SHP77 treated with DMSO at 0.1 percent for 48 hours (cell line): ENCODE data around the gene ABHD10.
A peak's percentile ranks its signal among the peaks of the same experiment; 100 is the strongest.

ENCODE experiments used
- DNase-seq: peaks from one replicate; lab custom pipeline; 2025; lab: John Stamatoyannopoulos, UW

ABHD10 gene

DNA sequence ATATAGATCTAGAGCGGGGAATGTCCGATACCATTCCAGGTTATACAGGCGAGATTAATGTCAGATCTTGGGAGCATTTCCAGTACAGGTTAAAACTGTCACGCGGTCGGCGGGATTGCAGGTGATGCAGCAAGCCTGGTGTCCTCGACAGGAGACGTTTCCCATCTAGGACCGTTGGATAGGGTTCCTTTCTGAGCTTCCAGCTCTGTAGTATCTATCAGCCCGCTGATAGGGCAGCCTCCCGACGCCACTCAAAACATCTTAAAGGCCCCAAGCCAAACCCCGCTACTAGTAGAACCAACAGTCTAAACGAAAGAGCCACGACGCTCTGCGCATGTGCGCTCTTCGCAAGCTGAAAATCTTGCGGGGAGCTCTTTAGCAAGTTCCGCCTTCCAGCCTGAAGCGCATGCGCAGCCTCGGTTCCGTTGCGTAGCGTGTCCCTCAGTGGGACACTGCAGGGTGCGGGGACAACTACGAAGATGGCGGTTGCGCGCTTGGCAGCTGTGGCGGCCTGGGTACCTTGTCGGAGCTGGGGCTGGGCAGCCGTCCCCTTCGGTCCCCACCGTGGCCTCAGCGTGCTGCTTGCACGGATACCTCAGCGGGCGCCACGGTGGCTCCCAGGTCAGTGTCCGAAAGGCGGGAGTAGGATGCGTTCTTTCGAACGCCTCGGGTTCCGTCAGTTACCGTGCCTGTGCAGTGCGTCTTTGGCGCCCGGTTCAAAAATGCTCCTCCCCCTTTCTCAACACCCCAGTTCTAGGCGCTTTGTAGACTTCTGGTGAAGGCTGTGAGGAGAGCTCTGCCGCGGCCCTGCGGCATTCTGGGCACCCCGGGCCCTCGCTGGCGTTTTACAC, at the start of gene ABHD10:
ABHD10 (plus strand) TSS at position 444 of the 851 bp plus-strand sequence; CDS start at position 480, 36 bp downstream.
- peak; percentile 97 for DNase-seq

DNA sequence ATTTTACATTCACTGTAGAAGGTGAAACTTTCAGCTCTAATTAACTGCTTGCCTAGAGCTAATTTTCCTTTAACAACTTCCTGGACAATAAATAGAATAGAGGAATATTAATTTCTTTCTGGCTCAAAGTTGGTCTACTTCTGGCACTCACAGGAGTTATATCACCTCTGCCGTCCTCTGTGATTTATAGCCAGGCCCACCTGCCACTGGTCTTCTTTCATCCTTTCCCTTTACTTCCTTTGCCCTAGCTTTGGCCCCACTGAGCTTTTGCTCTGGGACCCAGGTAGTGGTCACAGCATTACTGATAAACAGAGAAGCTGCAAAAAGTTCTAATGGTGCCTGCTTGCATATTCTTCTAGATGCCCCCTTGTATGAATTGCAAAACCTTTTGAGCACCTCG, 49.3 kb upstream of the ABHD10 start:
- no peak for DNase-seq

DNA sequence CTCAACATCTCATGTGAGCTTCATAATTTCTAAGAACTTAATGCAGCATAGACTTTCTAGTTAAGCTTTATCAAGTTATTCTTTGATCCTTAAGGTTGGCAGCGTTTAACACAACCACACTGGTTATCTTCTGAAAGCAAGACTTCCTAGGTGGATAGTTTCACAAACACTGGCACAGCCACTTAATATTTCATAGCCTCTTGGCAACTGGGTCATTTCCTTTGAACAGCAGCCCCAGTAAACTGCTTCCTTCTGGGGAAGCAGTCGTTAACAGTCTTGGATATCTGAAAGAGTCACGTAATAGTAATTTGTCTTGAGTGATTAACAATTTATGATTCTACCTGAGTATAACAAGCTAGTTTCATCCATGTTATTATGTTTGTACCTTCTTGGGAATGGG, 45.9 kb upstream of the ABHD10 start:
- DNase-seq, result no peak

DNA sequence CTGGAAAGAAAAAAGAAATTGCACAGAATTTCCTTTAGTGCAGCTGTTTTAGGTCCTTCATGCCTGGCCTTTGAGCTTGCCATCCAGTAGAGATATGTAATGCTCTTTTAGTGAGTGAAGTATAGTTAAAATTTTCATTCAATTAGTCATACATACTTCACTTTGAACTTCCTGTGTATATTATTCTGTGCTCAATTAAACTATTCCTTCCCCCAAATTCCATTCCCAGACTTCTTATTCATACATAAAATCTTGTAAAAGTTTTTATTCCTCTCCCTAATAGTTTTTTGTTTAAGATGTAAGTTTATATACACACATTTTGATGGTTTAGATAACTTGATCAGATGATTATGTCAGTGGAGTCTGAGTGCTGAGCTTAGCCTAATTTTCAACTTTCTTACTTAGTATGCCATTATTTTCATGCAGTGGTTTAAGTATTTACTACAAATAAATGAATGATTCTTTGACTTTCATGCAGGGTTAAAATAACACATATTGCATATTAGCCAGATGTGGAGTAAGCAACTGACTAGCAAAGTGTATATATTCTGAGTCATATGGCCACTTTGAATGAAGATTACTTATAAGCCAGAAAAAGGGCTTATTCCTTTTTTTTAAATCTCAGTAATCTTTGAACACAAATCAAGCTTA, 42.5 kb upstream of the ABHD10 start:
- no peak for DNase-seq

DNA sequence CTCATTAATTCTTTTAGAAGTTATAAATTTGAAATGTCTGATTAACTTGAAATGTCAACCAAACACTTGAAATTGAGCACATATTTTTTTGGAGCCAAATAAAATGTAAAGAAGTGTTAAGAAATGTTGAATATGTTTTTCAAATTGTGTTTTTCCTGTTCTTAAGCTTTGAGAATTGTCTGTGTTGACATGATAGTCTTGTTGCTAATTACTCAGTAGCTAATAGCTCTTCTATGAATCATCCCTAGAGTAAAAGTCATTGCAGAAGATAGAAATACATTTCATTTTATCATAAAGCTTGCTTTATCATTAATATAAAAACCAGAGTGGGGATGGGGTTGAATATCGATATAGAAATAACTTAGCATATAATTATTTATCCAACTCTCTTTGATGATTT, 41.9 kb upstream of the ABHD10 start:
- DNase-seq, result no peak

DNA sequence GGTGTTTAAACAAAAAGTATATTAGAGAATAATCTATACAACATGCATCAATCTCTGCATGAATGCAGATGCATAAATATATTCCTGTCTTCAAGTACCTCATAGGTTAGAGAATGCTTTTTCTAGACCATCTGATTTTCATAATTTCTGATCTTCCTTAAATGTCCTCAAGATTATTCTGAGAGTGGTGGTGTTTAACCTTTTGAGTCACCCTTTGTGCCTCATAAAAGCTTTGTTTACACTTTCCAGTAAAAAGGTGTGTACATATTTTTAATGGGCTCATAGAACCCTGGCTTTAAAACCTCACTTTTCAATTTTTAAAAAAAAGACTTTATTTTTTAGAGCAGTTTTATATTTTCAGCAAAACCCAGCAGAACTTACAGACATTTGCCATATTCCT, 41.0 kb upstream of the ABHD10 start:
- no peak for DNase-seq

DNA sequence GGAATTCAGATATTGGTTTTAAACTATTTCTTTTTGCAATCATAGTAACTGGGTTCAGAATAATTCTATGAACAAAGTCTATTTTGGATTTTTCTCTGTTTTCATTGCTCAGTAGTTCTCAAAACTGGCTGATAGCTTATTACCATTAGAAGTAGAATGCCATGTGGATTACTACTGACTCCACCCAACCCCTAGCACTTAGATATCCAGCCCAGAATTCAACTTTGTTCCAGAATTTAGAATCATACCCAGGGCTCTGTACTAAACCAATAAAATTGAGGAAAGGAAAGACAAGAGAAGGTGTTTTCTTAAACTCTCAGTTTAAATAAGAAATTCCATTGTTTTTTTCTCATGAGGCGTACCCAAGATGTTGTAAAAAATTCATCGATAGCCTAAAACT, 39.0 kb upstream of the ABHD10 start:
- DNase-seq, result no peak

DNA sequence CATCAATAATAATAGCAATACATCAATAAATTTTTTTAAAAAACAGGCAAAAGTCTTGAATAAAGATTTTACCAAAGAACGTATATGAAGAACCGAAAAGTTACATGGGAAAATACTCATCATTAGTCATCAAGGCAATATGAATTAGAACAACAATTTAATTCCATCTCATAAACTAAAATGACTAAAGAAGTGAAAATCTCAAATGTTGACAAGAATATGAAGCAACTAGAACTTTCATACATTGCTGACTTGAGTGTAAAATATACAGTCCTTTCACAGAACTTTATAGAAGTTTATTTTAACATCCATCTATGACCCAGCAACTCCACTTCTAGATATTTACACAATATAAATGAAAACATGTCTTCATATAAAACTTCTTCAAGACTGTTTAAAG, 35.3 kb upstream of the ABHD10 start:
- DNase-seq, result no peak

DNA sequence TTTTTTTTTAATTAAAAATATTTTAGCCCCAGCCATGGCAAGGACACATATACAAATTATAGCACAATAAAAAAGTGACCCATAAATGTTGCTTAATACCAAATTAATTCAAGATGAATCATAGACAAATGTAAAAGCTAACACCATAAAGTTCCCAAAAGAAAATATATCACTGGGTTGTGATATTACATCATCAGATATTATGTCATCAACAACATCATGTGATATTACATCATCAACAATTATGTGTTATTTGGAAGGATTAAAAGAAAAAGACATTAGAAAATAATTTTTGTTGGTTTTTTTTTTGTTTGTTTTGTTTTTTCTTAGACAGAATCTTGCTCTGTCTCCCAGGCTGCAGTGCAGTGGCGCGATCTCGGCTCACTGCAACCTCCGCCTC, 34.5 kb upstream of the ABHD10 start:
- DNase-seq, result no peak

DNA sequence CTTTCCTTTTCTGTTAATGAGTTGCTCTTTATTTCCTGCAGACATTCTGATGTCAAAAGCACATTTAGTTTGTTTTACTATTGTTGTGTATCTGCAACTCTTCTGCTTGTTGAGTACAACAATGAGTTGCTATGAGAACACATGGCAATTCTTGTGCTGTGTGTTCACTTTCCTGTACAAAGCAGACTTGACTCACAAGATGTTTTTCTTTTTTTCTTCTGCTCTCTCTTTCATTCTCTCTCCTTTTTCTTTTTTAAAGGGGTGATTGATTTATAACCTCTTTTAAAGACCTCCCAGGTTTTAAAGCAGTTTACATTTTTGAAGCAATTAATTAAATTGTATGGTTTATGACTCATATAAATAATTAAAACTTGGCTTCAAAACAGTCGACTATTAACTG, 31.6 kb upstream of the ABHD10 start:
- no peak for DNase-seq

DNA sequence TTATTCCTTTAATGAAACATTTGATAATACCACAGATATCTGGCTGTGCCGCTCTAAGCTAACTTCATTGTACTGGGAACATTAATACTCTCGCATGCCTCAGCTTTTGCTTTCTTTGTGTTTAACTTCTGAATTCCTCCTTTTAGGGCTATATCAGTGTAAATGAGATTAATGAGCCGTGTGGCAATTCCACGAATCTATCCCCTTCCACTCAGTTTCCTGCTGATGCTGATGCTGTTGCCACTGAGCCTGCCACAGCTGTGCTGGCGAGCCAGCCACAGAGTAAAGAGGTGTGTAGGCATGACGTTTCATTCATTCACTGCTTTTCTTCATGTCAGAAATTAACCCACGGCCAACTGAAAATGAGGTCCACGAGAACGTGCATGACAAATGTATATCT, 30.0 kb upstream of the ABHD10 start:
- DNase-seq, result no peak

DNA sequence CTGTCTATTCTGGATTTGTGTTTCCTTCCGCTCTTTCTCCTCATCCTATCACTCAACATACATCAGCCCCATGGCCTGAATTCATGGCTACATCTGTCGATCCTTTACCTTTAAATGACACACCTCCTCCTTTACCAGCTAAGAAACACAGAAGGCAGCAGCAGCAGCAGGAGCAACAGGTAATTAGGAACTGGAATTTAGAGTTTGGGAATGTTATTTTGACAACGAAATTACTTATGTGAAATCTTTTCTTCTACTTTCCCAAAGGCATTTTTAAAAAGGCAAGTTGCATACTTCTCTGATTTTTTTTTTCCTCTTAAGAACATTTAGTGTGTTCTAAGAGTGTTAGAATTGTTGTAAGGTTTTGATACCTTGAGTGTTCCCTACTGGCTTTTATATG, 29.1 kb upstream of the ABHD10 start:
- no peak for DNase-seq

DNA sequence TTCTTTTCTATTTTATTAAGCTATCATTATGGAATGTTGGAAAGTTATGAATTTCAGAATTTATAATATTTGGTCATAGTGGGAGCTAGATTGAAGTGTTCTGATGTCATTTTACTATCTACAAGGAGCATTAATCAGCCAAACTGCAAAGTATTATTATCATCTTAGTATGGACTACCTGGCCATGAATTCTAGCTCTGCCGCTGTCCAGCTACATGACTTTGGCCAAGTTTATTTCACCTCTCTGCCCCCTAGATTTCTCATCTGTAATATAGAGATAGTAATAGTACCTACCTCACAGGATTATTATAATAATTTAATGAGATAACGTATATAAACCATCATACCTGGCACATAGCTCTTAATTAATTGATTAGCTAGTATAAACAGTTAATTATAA, 27.8 kb upstream of the ABHD10 start:
- DNase-seq, result no peak

DNA sequence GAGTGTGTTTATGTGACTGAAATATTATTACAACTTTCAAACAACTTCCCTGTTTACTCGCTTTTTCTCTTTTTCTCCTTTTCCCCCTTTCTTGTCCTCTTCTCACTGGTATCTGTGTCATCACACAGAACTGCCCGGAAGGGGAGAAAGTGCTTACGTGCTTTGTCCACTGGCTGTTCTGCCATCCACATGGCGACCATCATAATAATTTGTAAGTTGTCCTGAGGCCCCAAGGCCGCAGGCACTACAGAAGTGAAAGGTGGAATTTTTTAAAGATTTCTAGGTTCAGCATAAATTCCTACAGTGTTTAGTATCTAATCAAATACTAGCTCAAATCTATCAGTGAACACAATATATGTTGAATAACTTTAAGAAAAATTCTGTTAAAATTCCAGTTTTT, 26.7 kb upstream of the ABHD10 start:
- DNase-seq, result no peak

DNA sequence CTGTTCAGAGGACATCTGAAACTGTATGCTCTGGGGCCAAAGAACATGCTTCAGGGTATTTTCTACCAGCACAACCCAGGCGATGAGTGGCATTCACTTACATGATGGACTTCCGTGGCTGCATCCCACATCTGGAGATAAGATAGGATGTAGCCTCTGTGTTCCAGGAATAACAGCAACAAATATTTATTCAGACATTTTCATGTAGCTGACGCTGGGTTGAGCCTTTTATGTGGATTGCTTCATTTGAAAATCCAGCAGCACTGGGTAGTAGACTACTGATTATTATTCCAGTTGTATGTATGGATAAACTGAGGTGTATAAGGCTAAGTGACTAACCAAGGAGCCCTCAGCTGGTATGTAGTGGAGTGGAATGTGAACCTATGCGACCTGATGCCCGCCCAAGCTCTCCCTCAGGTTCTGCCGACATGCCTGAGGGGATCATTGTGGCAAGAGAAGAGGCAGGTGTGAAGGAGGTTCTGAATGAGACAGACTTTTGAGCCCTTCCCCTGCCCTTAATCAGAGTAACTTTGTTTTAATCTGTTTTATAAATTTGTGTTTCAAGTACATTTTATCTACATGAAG, 25.9 kb upstream of the ABHD10 start:
- no peak for DNase-seq

DNA sequence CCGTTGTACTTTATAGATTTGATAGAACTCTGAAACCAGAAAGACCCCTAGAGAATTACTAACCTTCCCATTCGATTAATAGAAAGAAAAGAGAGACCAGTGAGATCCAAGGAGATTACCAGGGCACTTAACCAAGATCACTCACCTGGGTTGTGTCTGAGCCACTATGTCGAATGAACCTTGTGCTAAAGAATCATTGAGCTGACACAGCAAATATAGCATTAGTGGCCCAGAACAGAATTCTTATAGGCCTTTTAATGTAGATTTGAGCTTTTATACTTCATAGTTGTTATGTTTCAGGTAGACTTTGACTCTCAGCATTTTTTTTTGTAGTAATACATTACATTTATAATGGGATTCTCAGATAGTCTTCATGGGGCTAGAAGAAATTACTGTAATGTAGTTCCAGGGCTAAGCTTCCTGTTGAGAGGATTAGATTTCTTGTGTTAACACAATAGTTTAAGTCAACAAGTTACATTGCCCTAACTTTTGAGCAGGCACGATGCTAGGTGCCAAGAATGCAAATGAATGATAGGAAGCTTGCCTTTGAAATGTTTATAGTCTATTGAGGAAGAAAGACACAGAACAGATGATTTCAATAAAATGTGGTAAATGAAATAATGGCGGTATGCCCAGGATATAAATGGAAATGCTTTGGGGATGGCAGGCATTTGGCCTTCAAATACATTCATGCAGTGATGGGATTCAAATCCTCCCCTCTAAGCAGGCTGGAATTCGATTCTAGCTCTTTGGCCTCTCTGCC, 24.4 kb upstream of the ABHD10 start:
- no peak for DNase-seq

DNA sequence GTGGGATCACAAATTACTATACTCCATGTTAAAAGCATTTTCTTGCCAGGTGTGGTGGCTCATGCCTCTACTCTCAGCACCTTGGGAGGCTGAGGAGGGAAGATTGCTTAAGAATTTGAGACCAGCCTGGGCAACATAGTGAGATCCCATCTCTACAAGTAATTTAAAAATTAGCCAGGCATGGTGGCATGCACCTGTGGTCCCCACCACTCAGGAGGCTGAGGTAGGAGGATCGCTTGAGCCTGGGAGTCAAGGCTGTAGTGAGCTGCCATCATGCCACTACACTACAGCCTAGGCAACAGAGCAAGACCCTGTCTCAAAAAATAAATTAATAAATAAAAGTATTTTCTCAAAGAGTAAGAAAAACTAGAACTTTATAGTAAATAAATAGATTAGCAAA, 22.9 kb upstream of the ABHD10 start:
- DNase-seq, result no peak

DNA sequence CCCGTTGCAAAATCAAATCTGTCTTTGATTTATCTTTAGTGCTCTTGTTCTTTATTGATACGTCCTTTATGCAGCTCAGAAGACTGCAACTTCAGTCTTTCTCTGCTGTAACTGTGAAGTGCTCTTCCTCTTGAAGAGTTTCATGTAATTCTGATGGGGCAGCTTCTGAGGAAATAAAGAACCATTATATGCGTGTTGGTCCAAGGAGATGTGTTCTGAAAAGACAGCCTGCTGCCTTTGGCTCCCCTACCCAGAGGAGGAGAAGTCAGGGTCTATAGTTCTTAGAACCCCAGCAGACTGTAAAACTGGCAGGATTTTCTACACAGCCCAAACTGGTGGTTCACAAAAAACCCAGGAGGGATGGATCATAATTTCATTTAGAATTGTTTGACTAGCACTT, 22.4 kb upstream of the ABHD10 start:
- no peak for DNase-seq

DNA sequence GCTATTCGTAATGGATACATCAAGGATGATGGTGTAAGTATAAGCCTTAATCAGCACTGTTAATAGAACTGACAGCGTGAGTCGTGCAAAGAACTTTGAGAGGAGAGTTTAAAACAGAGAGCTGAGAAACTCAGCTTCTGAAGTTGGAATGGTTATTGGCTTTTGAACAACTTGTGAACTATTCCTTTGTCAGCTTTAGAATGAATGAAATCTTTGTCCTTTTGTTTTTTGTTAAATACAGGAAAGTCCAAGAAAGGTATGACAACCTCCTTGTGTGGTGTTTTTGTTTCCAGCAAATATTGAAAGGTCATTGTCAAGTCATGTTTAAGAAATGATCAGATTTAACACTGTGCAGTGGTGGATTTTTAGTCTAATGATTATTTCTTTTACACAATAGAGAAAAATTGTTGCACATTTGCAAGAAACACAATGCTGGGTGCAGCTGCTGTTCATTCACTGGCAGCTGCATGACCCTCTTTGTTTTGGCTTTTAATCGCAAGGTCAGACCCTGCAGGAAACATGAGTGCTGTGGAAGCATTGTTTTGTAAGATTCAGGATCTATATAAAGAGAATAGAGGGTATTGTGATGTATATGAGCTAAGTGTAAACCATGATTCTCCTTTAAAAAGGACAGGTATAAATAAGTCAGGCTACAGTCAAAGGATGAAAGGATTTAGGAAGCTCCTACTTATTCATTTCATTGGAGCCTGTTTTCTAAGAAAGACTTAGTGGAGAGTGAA, 21.7 kb upstream of the ABHD10 start:
- DNase-seq, result peak; percentile 44

DNA sequence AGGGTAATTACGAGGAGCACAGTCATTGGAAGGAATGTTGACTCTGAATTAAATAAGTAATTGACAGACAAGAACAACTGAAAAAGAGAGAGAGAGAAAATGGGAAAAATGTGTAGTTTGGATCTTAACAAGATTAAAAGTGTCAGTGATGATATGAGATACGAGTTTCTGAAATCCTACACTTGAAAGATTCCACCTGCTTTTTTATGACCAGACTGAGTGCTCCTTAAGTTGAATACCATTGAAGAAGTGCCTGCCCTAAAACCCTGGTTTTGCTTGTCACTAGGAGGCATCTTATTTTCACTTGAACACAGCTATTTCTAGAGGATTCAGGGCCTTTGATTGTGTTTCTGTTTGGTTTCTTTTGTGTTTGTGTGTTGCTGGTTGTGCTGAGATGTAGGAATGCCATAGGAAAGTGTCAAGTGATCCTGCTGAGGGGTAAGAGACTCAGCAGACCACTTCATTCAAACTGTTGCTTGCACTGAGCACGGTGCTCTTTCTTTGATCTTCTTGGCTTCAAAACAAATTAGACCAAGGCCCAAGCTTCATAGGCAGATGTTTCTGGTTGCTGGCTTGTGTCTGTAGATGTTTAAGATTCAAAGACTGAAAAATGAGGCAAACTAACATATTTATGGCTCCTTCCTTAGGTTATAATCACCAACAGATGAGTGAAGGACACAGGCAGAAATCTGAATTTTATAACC, 17.2 kb upstream of the ABHD10 start:
- no peak for DNase-seq

DNA sequence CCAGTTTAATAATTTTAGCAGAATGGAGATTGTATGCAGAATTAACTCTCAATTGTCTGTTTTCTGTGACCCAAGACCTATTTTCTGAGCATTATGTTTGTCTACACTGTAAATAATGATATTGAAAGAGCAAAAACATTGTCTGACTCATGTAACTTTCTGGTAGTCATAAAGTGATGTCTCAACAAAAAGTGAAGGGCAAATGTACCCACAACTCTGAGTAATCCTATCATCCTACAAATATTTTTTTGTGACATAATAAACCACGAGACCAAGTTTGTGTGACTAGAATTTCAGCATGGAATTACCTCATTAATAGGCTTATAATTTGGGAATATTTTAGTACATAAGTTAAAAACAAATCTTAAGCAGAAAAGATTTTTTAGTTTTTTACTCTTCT, 15.4 kb upstream of the ABHD10 start:
- no peak for DNase-seq
